ENCODE data around the gene TMEM248.
"Not testable (repeated sequence)": the region's sequence is repeated elsewhere in the genome, so short reads cannot be mapped to it uniquely, and the experiment has no call there.

Gene TMEM248

GRCh38 chr7:66907731-66908130 lies 13.3 kb upstream of the TMEM248 start:
- H2AFZ ChIP-seq (ENCODE audit: low read depth) = no peak overlapping the region

DNA sequence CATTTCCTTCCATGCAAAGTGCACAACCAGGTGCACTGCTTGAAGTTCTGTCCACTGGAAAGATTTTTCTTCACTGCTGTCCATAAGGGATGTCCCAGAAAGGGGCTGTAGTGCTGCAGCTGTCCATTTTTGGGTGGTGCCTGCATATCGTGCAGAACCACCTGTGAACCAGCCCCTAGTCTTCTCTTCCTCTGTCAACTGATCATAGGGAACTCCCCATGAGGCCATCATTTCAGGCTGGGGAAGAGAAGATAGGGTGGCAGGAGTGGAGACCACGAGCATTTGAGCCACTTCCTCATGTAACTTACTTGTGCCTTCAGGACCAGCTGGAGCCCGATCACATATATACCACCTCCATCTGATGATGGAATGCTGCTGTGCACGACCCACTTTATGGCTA lies 12.4 kb upstream of the TMEM248 start:
- H3K4me1 ChIP-seq (ENCODE audit: low read depth, poor library complexity, severe bottlenecking); H2AFZ ChIP-seq (ENCODE audit: low read depth): not testable (repeated sequence)

More at GRCh38 chr7:66907731-66908130, 13.3 kb upstream of the TMEM248 start:
- no peak overlapping the region for H3K27ac ChIP-seq
- H4K20me1 ChIP-seq (ENCODE audit: insufficient read depth) = no peaks in the 10 kb centered on the region
- no peak overlapping the region for H3K4me3 ChIP-seq (IDR thresholded peaks at IDR 0.05; ENCODE audit: insufficient read depth, low read depth, low read length)
- H3K27me3 ChIP-seq (ENCODE audit: insufficient read depth, low read depth) = no peaks in the 10 kb centered on the region
- no peak overlapping the region for H3K9ac ChIP-seq
- no peaks in the 10 kb centered on the region for H3K4me1 ChIP-seq (ENCODE audit: low read depth, poor library complexity, severe bottlenecking)
- no peaks in the 10 kb centered on the region for H3K79me2 ChIP-seq (ENCODE audit: insufficient read depth, low read depth)
- no peak overlapping the region for H3K4me2 ChIP-seq
- TF ChIP-seq CTCF (conservative IDR thresholded peaks at IDR 0.05; ENCODE audit: low read depth, low read length) = no peak
- H3K36me3 ChIP-seq (ENCODE audit: insufficient read depth) = no peaks in the 10 kb centered on the region

GRCh38 chr7:66910789-66911188 lies 10.2 kb upstream of the TMEM248 start:
- H3K79me2 ChIP-seq (ENCODE audit: insufficient read depth, low read depth) = no peaks in the 10 kb centered on the region
- no peaks in the 10 kb centered on the region for H3K27me3 ChIP-seq (ENCODE audit: insufficient read depth, low read depth)
- no peak overlapping the region for H3K4me3 ChIP-seq (IDR thresholded peaks at IDR 0.05; ENCODE audit: insufficient read depth, low read depth, low read length)
- H3K36me3 ChIP-seq (ENCODE audit: insufficient read depth) = no peaks in the 10 kb centered on the region
- no peak overlapping the region for H2AFZ ChIP-seq (ENCODE audit: low read depth)
- no peak overlapping the region for H3K27ac ChIP-seq
- no peaks in the 10 kb centered on the region for H3K4me1 ChIP-seq (ENCODE audit: low read depth, poor library complexity, severe bottlenecking)
- TF ChIP-seq CTCF (conservative IDR thresholded peaks at IDR 0.05; ENCODE audit: low read depth, low read length) = no peak
- no peak overlapping the region for H3K9ac ChIP-seq
- H3K4me2 ChIP-seq = no peak overlapping the region
- no peaks in the 10 kb centered on the region for H4K20me1 ChIP-seq (ENCODE audit: insufficient read depth)

More for the DNA sequence above, 12.4 kb upstream of the TMEM248 start:
- not testable (repeated sequence) for H3K9ac ChIP-seq; H3K79me2 ChIP-seq (ENCODE audit: insufficient read depth, low read depth); H3K36me3 ChIP-seq (ENCODE audit: insufficient read depth); H3K4me3 ChIP-seq (IDR thresholded peaks at IDR 0.05; ENCODE audit: insufficient read depth, low read depth, low read length); H4K20me1 ChIP-seq (ENCODE audit: insufficient read depth); H3K27me3 ChIP-seq (ENCODE audit: insufficient read depth, low read depth); H3K27ac ChIP-seq; H3K4me2 ChIP-seq

DNA sequence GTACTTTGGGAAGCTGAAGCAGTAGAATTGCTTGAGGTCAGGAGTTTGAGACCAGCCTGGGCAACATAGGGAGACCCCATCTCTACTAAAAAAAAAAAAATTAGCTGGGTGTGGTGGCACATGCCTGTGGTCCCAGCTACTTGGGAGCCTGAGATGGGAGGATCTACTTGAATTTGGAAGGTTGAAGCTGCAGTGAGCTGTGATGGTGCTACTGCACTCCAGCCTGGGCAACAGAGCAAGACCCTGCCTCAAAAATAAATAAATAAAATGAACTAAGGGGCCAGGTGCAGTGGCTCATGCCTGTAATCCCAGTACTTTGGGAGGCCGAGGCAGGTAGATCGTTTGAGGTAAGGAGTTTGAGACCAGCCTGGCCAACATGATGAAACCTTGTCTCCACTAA lies 9.8 kb upstream of the TMEM248 start:
- not testable (repeated sequence) for H3K4me2 ChIP-seq; H4K20me1 ChIP-seq (ENCODE audit: insufficient read depth); H3K4me1 ChIP-seq (ENCODE audit: low read depth, poor library complexity, severe bottlenecking); H3K79me2 ChIP-seq (ENCODE audit: insufficient read depth, low read depth); H3K27me3 ChIP-seq (ENCODE audit: insufficient read depth, low read depth); H3K9ac ChIP-seq; H2AFZ ChIP-seq (ENCODE audit: low read depth); H3K4me3 ChIP-seq (IDR thresholded peaks at IDR 0.05; ENCODE audit: insufficient read depth, low read depth, low read length); H3K36me3 ChIP-seq (ENCODE audit: insufficient read depth); H3K27ac ChIP-seq

GRCh38 chr7:66912195-66912594 lies 8.8 kb upstream of the TMEM248 start:
- H3K27ac ChIP-seq = no peak overlapping the region
- H3K27me3 ChIP-seq (ENCODE audit: insufficient read depth, low read depth) = no peaks in the 10 kb centered on the region
- H3K79me2 ChIP-seq (ENCODE audit: insufficient read depth, low read depth) = no peaks in the 10 kb centered on the region
- H3K36me3 ChIP-seq (ENCODE audit: insufficient read depth) = no peaks in the 10 kb centered on the region
- no peak for TF ChIP-seq CTCF (conservative IDR thresholded peaks at IDR 0.05; ENCODE audit: low read depth, low read length)
- no peak overlapping the region for H3K9ac ChIP-seq
- H4K20me1 ChIP-seq (ENCODE audit: insufficient read depth) = no peaks in the 10 kb centered on the region
- H3K4me2 ChIP-seq = no peak overlapping the region
- no peak overlapping the region for H2AFZ ChIP-seq (ENCODE audit: low read depth)
- H3K4me1 ChIP-seq (ENCODE audit: low read depth, poor library complexity, severe bottlenecking) = no peaks in the 10 kb centered on the region
- no peak overlapping the region for H3K4me3 ChIP-seq (IDR thresholded peaks at IDR 0.05; ENCODE audit: insufficient read depth, low read depth, low read length)
